ENCODE results near the gene SGPP2.

SGPP2 gene

DNA sequence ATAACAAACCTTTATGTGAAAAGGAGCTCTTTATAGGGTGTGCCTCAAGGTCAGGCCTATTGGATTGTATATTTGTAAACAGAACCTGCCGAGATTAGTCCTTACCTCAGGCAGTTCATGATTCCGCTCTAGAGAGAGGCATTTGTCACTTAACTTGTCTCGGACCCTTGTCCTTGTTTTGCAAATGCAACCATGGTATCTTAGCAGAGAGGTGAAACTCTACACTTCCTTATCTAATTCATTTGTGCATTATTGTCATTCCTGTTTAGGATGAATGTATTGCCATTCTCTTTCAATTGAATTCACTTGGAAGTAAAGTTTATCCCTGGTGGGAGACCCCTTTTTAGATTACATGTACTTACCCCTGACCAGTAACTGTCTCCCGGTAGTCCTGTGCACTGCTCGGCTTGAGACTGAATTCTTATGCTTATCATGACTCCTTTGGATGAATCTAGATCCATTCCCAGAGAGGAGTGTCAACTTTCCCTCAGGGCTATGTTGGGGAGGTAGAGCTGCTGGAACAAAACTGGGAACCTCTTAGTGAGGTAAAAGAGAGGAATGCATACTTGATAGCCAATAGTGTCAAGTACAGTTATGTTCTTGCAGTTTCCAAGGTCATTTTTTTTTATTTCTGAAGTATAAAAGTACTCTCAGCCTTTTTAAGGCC is 46.6 kb downstream of the SGPP2 start:
- no peak overlapping the region for H3K27ac ChIP-seq (ENCODE audit: low read length)
- H3K36me3 ChIP-seq (ENCODE audit: insufficient read depth, low read length) = no peaks in the 10 kb centered on the region
- no peak overlapping the region for H3K4me3 ChIP-seq (ENCODE audit: low read depth in 1 of 2, low read length in 2 of 2)
- H3K9ac ChIP-seq (ENCODE audit: low read depth, low read length) = no peak overlapping the region
- H4K20me1 ChIP-seq (ENCODE audit: insufficient read depth, low read length) = no peaks in the 10 kb centered on the region
- no peaks in the 10 kb centered on the region for H3K9me3 ChIP-seq (ENCODE audit: insufficient read depth, low read length, severe bottlenecking)
- no peaks in the 10 kb centered on the region for H3K79me2 ChIP-seq (ENCODE audit: insufficient read depth, low read length)
- H2AFZ ChIP-seq (ENCODE audit: low read depth, low read length) = no peak overlapping the region
- ATAC-seq (ENCODE audit: insufficient read depth, low read depth) = no peak
- no peak for DNase-seq
- H3K27me3 ChIP-seq (ENCODE audit: insufficient read depth, low read length, poor library complexity) = peaks cover 6% of the 10 kb centered on the region
- H3K4me1 ChIP-seq (ENCODE audit: insufficient read depth, low read length) = no peaks in the 10 kb centered on the region
- no peak for TF ChIP-seq EZH2 (IDR thresholded peaks at IDR 0.05; ENCODE audit: borderline replicate concordance, low read depth, low read length, severe bottlenecking)
- TF ChIP-seq, protein P1, sequence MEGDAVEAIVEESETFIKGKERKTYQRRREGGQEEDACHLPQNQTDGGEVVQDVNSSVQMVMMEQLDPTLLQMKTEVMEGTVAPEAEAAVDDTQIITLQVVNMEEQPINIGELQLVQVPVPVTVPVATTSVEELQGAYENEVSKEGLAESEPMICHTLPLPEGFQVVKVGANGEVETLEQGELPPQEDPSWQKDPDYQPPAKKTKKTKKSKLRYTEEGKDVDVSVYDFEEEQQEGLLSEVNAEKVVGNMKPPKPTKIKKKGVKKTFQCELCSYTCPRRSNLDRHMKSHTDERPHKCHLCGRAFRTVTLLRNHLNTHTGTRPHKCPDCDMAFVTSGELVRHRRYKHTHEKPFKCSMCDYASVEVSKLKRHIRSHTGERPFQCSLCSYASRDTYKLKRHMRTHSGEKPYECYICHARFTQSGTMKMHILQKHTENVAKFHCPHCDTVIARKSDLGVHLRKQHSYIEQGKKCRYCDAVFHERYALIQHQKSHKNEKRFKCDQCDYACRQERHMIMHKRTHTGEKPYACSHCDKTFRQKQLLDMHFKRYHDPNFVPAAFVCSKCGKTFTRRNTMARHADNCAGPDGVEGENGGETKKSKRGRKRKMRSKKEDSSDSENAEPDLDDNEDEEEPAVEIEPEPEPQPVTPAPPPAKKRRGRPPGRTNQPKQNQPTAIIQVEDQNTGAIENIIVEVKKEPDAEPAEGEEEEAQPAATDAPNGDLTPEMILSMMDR (IDR thresholded peaks at IDR 0.05; ENCODE audit: borderline replicate concordance, extremely low read depth, low read length, poor library complexity, severe bottlenecking) = no peak
- no peak overlapping the region for H3K4me2 ChIP-seq (ENCODE audit: insufficient read depth, low read length)

DNA sequence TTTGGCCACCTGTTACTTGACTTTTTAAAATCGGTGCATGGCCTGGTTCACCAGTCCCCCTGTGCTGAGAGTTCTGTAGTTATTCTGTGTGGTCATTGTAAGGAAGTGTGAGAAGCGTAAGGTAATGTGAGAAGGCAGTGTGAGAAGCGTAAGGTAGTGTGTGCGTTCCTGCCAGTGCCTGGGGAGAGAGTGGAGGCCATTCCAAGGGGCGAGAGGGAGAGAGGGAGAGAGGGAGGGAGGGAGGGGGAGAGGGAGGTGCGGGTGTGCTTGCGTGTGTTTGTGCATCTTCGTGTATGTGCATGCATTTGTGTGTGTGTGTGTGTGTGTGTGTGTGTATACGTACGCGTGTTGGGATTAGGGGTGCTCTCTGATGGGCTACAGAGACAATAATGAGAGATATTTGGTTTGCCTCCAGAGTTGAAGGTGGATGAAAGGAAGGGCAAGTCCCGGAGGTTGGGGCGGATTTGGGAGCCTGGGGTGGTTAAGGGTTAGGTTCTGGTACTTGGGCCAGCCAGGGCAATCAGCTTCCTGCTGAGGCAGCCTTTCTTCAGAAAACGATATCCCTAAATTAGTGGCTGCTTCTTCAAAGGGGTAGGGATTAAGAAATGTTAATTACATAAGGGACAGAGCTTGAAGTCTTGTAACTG is 53.7 kb downstream of the SGPP2 start:
- no peak overlapping the region for H3K9ac ChIP-seq (ENCODE audit: low read depth, low read length)
- H3K36me3 ChIP-seq (ENCODE audit: insufficient read depth, low read length) = no peaks in the 10 kb centered on the region
- ATAC-seq (ENCODE audit: insufficient read depth, low read depth) (no peak), DNase-seq (no peak)
- H3K4me2 ChIP-seq (ENCODE audit: insufficient read depth, low read length) = no peak overlapping the region
- no peaks in the 10 kb centered on the region for H3K27me3 ChIP-seq (ENCODE audit: insufficient read depth, low read length, poor library complexity)
- H2AFZ ChIP-seq (ENCODE audit: low read depth, low read length) = no peak overlapping the region
- no peaks in the 10 kb centered on the region for H3K9me3 ChIP-seq (ENCODE audit: insufficient read depth, low read length, severe bottlenecking)
- no peaks in the 10 kb centered on the region for H4K20me1 ChIP-seq (ENCODE audit: insufficient read depth, low read length)
- no peak overlapping the region for H3K27ac ChIP-seq (ENCODE audit: low read length)
- TF ChIP-seq, protein P1 (IDR thresholded peaks at IDR 0.05; ENCODE audit: borderline replicate concordance, extremely low read depth, low read length, poor library complexity, severe bottlenecking) = no peak
- H3K79me2 ChIP-seq (ENCODE audit: insufficient read depth, low read length) = no peaks in the 10 kb centered on the region
- H3K4me1 ChIP-seq (ENCODE audit: insufficient read depth, low read length) = no peaks in the 10 kb centered on the region
- no peak overlapping the region for H3K4me3 ChIP-seq (ENCODE audit: low read depth in 1 of 2, low read length in 2 of 2)

DNA sequence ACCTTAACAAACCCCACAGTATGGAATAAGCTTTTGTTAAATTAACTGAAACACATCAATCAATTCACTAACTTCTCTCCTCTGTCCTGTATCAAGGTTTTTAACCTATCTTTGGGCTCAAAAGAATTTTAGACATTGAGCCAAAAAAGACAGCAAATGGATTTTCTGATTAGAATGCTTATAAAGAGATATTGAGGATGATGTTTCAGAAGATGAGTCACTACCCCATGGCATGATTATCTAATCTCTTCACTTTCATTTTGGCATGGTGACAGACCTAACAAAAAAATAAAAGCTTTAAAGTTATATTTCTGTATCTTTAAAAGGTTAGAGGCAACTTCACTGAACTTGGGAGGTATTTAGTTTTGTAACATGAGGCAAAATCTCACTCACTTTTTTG is 55.5 kb downstream of the SGPP2 start:
- Histone ChIP-seq H3K4me2 (ENCODE audit: insufficient read depth, low read length) (no peak overlapping the region), H3K9ac (ENCODE audit: low read depth, low read length) (no peak overlapping the region), H4K20me1 (ENCODE audit: insufficient read depth, low read length) (no peaks in the 10 kb centered on the region), H3K4me1 (ENCODE audit: insufficient read depth, low read length) (no peaks in the 10 kb centered on the region), H3K27ac (ENCODE audit: low read length) (no peak overlapping the region), H2AFZ (ENCODE audit: low read depth, low read length) (no peak overlapping the region), H3K9me3 (ENCODE audit: insufficient read depth, low read length, severe bottlenecking) (no peaks in the 10 kb centered on the region), H3K36me3 (ENCODE audit: insufficient read depth, low read length) (no peaks in the 10 kb centered on the region), H3K27me3 (ENCODE audit: insufficient read depth, low read length, poor library complexity) (no peaks in the 10 kb centered on the region), H3K79me2 (ENCODE audit: insufficient read depth, low read length) (no peaks in the 10 kb centered on the region), H3K4me3 (ENCODE audit: low read depth in 1 of 2, low read length in 2 of 2) (no peak overlapping the region)
- DNase-seq = no peak
- TF ChIP-seq EZH2 (IDR thresholded peaks at IDR 0.05; ENCODE audit: borderline replicate concordance, low read depth, low read length, severe bottlenecking) = no peak
- TF ChIP-seq, protein P1 (IDR thresholded peaks at IDR 0.05; ENCODE audit: borderline replicate concordance, extremely low read depth, low read length, poor library complexity, severe bottlenecking) = no peak
- no peak for ATAC-seq (ENCODE audit: insufficient read depth, low read depth)
